ENCODE data around the gene IRF6. TPM values are rescaled to one million over a fixed set of nuclear protein-coding genes. Genes with fewer than 3 reads are reported as not detected.

IRF6 gene
- total and polyA plus RNA-seq, 7 experiments from 2014 or later, result 0.30 to 2.3 (median 0.99) TPM; not detected in 1

DNA sequence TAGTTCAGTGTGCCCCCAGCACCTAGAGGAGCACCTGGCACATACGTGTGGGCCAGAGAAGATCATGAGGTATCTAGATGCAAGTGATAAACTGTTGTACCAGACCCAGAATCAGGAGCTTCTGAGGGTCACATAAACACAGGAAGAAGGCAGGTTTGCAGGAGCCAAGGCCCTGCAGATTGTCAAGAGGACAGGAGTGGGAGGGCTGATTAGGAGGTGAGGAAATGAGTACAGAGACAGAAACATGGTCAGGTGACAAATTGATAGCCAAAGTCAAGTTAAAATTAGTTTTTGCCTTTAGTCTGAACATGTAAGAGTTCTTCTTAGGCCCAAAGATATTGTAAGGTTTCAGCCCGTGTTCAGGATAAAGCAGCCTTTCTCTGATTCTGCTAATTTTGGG is 64.1 kb downstream of the IRF6 start:
- Mint-ChIP-seq H3K9me3 (peaks cover 0 to 2% (median 0%) of the 10 kb centered on the region in 11 donors), H3K4me1 (peaks cover 8 to 40% (median 10%) of the 10 kb centered on the region in 7 donors), H3K36me3 (no peaks in the 10 kb centered on the region), H3K27ac (peak overlapping the region in 3 of 9 donors; percentile 28 to 43 (median 30)), H3K4me3 (no peak overlapping the region), H3K27me3 (no peaks in the 10 kb centered on the region)
- no peak for DNase-seq
- no peak overlapping the region for H3K4me3 ChIP-seq (ENCODE audit: low read length)
- H3K9me3 ChIP-seq (ENCODE audit: control insufficient read depth in 2 of 3, low read length in 3 of 3), result no peaks in the 10 kb centered on the region
- CTCF ChIA-PET, result no interaction called here
- no peaks in the 10 kb centered on the region for H3K27me3 ChIP-seq (ENCODE audit: control insufficient read depth in 2 of 2, insufficient read depth in 2 of 2, low read length in 2 of 2)
- POLR2A ChIA-PET, result interaction anchor here (37.2 kb wide), 1 partner anchor 35 kb away, joined by 1558 read pairs; the partner anchor contains the start of gene C1orf74
- H3K4me1 ChIP-seq (ENCODE audit: control insufficient read depth in 2 of 2, insufficient read depth in 2 of 2, low read length in 2 of 2), result no peaks in the 10 kb centered on the region
- intact Hi-C loops (cut with micrococcal nuclease), result no loop called here
- ATAC-seq, result no peak
- no peak overlapping the region for H3K27ac ChIP-seq (ENCODE audit: low read depth, low read length)
- no peaks in the 10 kb centered on the region for H3K36me3 ChIP-seq (ENCODE audit: control insufficient read depth in 2 of 3, insufficient read depth in 3 of 3, low read length in 3 of 3)

DNA sequence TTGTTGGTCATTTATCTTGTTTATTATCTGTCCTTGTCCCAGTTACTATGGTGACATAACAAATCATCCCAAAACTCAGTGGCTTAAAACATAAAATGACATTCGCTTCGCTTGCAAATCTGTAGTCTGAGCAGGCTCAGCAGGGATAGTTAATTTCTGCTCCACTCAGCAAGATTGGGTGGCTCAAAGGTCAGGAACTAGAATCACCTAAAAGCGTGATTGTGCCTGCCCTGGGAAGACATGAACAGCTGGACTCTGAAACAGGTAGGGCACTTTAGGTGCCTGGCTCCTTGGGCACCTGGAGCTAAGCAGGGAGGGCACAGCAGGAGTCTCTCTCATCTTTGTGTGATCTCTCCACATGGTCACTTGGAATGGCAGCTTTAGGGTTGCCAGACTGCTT is 64.7 kb downstream of the IRF6 start:
- intact Hi-C loops (cut with micrococcal nuclease), result no loop called here
- Histone ChIP-seq H3K4me1 (ENCODE audit: control insufficient read depth in 2 of 2, insufficient read depth in 2 of 2, low read length in 2 of 2) (no peaks in the 10 kb centered on the region), H3K9me3 (ENCODE audit: control insufficient read depth in 2 of 3, low read length in 3 of 3) (no peaks in the 10 kb centered on the region), H3K36me3 (ENCODE audit: control insufficient read depth in 2 of 3, insufficient read depth in 3 of 3, low read length in 3 of 3) (no peaks in the 10 kb centered on the region), H3K27me3 (ENCODE audit: control insufficient read depth in 2 of 2, insufficient read depth in 2 of 2, low read length in 2 of 2) (no peaks in the 10 kb centered on the region), H3K4me3 (ENCODE audit: low read length) (no peak overlapping the region), H3K27ac (ENCODE audit: low read depth, low read length) (no peak overlapping the region)
- H3K27me3 Mint-ChIP-seq, result no peaks in the 10 kb centered on the region
- no peaks in the 10 kb centered on the region for H3K36me3 Mint-ChIP-seq
- H3K4me1 Mint-ChIP-seq, result peaks cover 8 to 40% (median 10%) of the 10 kb centered on the region in 7 donors
- no peak for DNase-seq
- no peak overlapping the region for H3K4me3 Mint-ChIP-seq
- ATAC-seq, result no peak
- ChIA-PET POLR2A (interaction anchor here (37.2 kb wide), 1 partner anchor 36 kb away, joined by 1558 read pairs; the partner anchor contains the start of gene C1orf74), CTCF (no interaction called here)
- peaks cover 0 to 2% (median 0%) of the 10 kb centered on the region in 11 donors for H3K9me3 Mint-ChIP-seq
- peak overlapping the region in 2 of 9 donors; percentile 26 to 28 for H3K27ac Mint-ChIP-seq

- intact Hi-C loops (cut with micrococcal nuclease), result no loop called here
- POLR2A ChIA-PET, result no interaction called here
- H3K27ac Mint-ChIP-seq, result no peak overlapping the region
Observed at GRCh38 chr1:209738270-209738669, 67.7 kb downstream of the IRF6 start.

DNA sequence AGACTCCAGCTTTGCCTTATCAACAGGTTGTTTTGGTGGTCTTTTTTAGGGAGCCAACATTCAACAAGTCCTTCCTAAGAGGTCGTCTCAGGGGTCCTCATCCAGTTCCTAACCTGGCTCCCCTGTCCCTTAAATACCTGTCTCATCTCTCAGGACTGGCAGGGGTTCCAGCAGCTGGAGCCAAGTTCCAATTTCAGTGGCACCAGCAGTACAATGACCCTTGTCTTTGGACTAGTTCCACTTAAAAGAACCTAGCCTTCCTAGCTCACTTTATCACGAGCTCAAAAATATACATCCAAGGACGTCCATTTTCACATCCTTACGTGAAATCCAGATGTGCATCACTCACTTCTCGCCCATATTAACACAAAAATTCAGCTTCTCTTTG is 68.8 kb downstream of the IRF6 start:
- no peak overlapping the region for H3K27ac ChIP-seq (ENCODE audit: low read depth, low read length)

More at GRCh38 chr1:209738270-209738669, 67.7 kb downstream of the IRF6 start:
- Mint-ChIP-seq H3K9me3 (peaks cover 0 to 2% (median 0%) of the 10 kb centered on the region in 11 donors), H3K36me3 (peaks cover 0 to 4% (median 0%) of the 10 kb centered on the region in 5 donors), H3K4me1 (peaks cover 8 to 46% (median 9%) of the 10 kb centered on the region in 7 donors), H3K27me3 (no peaks in the 10 kb centered on the region), H3K4me3 (no peak overlapping the region)
- no peaks in the 10 kb centered on the region for H3K9me3 ChIP-seq (ENCODE audit: control insufficient read depth in 2 of 3, low read length in 3 of 3)
- no peak overlapping the region for H3K4me3 ChIP-seq (ENCODE audit: low read length)
- no peak for ATAC-seq
- no peak overlapping the region for H3K27ac ChIP-seq (ENCODE audit: low read depth, low read length)
- H3K4me1 ChIP-seq (ENCODE audit: control insufficient read depth in 2 of 2, insufficient read depth in 2 of 2, low read length in 2 of 2), result no peaks in the 10 kb centered on the region
- H3K27me3 ChIP-seq (ENCODE audit: control insufficient read depth in 2 of 2, insufficient read depth in 2 of 2, low read length in 2 of 2), result no peaks in the 10 kb centered on the region
- DNase-seq, result no peak
- CTCF ChIA-PET, result interaction anchor here (0.7 kb wide), 1 partner anchor 169 kb away, joined by 3 read pairs; no protein-coding TSS in a partner anchor
- H3K36me3 ChIP-seq (ENCODE audit: control insufficient read depth in 2 of 3, insufficient read depth in 3 of 3, low read length in 3 of 3), result no peaks in the 10 kb centered on the region

DNA sequence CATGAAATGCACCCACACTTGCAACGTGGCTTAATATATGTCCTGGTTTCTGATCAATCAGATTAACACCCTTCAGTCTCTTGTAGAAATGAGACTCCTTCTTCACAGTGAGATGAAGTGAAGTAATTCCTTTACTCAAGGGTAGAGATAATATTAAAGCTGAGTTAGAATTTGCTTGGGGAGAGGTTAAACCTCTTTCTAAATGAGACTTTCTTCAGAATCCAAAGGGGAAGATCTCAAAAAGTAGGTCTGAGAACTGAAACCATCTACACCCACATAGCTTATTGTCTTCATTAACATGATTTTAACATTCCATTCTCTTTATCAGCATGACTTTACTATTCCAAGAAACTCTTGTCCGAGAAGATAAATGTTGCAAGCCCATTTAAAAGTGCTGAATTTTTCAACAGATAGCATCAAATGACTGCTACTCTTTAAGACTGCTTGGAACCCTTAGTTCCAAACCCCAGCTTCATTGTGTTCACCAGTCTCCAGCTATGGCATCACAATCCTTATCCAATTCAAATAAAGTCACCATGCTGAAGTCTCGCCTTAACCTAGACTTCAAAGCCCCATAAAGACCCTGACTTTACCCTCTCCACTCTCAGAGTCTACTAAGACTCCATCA is 69.3 kb downstream of the IRF6 start:
- Mint-ChIP-seq H3K9me3 (peaks cover 0 to 4% (median 0%) of the 10 kb centered on the region in 11 donors), H3K36me3 (peaks cover 0 to 6% (median 0%) of the 10 kb centered on the region in 5 donors), H3K4me1 (peaks cover 1 to 32% (median 3%) of the 10 kb centered on the region in 7 donors), H3K4me3 (no peak overlapping the region), H3K27me3 (no peaks in the 10 kb centered on the region), H3K27ac (peak overlapping the region in 1 of 9 donors; percentile 3)
- no peak for DNase-seq
- Histone ChIP-seq H3K4me1 (ENCODE audit: control insufficient read depth in 2 of 2, insufficient read depth in 2 of 2, low read length in 2 of 2) (no peaks in the 10 kb centered on the region), H3K4me3 (ENCODE audit: low read length) (no peak overlapping the region), H3K27ac (ENCODE audit: low read depth, low read length) (no peak overlapping the region), H3K27me3 (ENCODE audit: control insufficient read depth in 2 of 2, insufficient read depth in 2 of 2, low read length in 2 of 2) (no peaks in the 10 kb centered on the region), H3K36me3 (ENCODE audit: control insufficient read depth in 2 of 3, insufficient read depth in 3 of 3, low read length in 3 of 3) (no peaks in the 10 kb centered on the region), H3K9me3 (ENCODE audit: control insufficient read depth in 2 of 3, low read length in 3 of 3) (no peaks in the 10 kb centered on the region)
- intact Hi-C loops (cut with micrococcal nuclease), result no loop called here
- ChIA-PET CTCF (interaction anchor here (0.6 to 1.4 kb wide), 4 partner anchors 12 to 160 kb away, joined by 3 to 5 read pairs (median 4); no protein-coding TSS in a partner anchor), POLR2A (interaction anchor here (1.1 kb wide), 1 partner anchor 32 kb away, joined by 4 read pairs; no protein-coding TSS in a partner anchor)
- no peak for ATAC-seq

More for the DNA sequence above, 68.8 kb downstream of the IRF6 start:
- ChIA-PET POLR2A (no interaction called here), CTCF (interaction anchor here (1.1 to 1.4 kb wide), 3 partner anchors 12 to 160 kb away, joined by 3 to 5 read pairs (median 4); no protein-coding TSS in a partner anchor)
- no peaks in the 10 kb centered on the region for H3K27me3 ChIP-seq (ENCODE audit: control insufficient read depth in 2 of 2, insufficient read depth in 2 of 2, low read length in 2 of 2)
- Mint-ChIP-seq H3K27me3 (no peaks in the 10 kb centered on the region), H3K9me3 (peaks cover 0 to 4% (median 0%) of the 10 kb centered on the region in 11 donors), H3K27ac (no peak overlapping the region), H3K4me3 (no peak overlapping the region), H3K36me3 (peaks cover 0 to 6% (median 0%) of the 10 kb centered on the region in 5 donors), H3K4me1 (peaks cover 6 to 36% (median 8%) of the 10 kb centered on the region in 7 donors)
- no peaks in the 10 kb centered on the region for H3K4me1 ChIP-seq (ENCODE audit: control insufficient read depth in 2 of 2, insufficient read depth in 2 of 2, low read length in 2 of 2)
- H3K4me3 ChIP-seq (ENCODE audit: low read length), result no peak overlapping the region
- intact Hi-C loops (cut with micrococcal nuclease), result no loop called here
- H3K36me3 ChIP-seq (ENCODE audit: control insufficient read depth in 2 of 3, insufficient read depth in 3 of 3, low read length in 3 of 3), result no peaks in the 10 kb centered on the region
- no peak for ATAC-seq
- H3K9me3 ChIP-seq (ENCODE audit: control insufficient read depth in 2 of 3, low read length in 3 of 3), result no peaks in the 10 kb centered on the region
- no peak for DNase-seq

Other genes with a start within 250 kb of the IRF6 start
- not detected for gene CAMK1G, start 222.4 kb downstream of the IRF6 start, total RNA-seq
- gene CAMK1G, start 222.4 kb downstream of the IRF6 start, polyA plus RNA-seq, result not detected
- gene LAMB3, start 153.7 kb downstream of the IRF6 start, total RNA-seq, result 1 to 10 TPM in 3 of 5 experiments, under 1 TPM in 2; 0.43 to 5.7 (median 1.5) TPM
- gene LAMB3, start 153.7 kb downstream of the IRF6 start, polyA plus RNA-seq, result under 1 TPM; 0.11 to 0.26 TPM
- gene G0S2, start 130.7 kb downstream of the IRF6 start, total RNA-seq, result 100 to 1,000 TPM in 1 of 5 experiments, 10 to 100 TPM in 2, not detected in 2; 17.2 to 128 (median 81.1) TPM
- under 1 TPM in 1 of 2 donors, not detected in 1; 0.39 TPM for gene G0S2, start 130.7 kb downstream of the IRF6 start, polyA plus RNA-seq
- 1 to 10 TPM in 1 of 5 experiments, under 1 TPM in 1, not detected in 3; 0.47 to 3.6 TPM for gene HSD11B1, start 101.3 kb downstream of the IRF6 start, total RNA-seq
- under 1 TPM; 0.18 to 0.54 TPM for gene HSD11B1, start 101.3 kb downstream of the IRF6 start, polyA plus RNA-seq
- gene TRAF3IP3, start 50.1 kb downstream of the IRF6 start, total RNA-seq, result 100 to 1,000 TPM; 303 to 746 (median 450) TPM
- 100 to 1,000 TPM; 446 to 613 TPM for gene TRAF3IP3, start 50.1 kb downstream of the IRF6 start, polyA plus RNA-seq
- 1 to 10 TPM in 3 of 5 experiments, under 1 TPM in 2; 0.51 to 1.5 (median 1.3) TPM for gene C1orf74, start 21.6 kb downstream of the IRF6 start, total RNA-seq
- gene C1orf74, start 21.6 kb downstream of the IRF6 start, polyA plus RNA-seq, result under 1 TPM; 0.31 to 0.45 TPM
- gene UTP25, start 21.8 kb upstream of the IRF6 start, total RNA-seq, result 10 to 100 TPM in 3 of 5 experiments, 1 to 10 TPM in 2; 6.0 to 16.3 (median 12.7) TPM
- 1 to 10 TPM; 3.2 to 8.0 TPM for gene UTP25, start 21.8 kb upstream of the IRF6 start, polyA plus RNA-seq
- gene SYT14, start 132.1 kb upstream of the IRF6 start, total RNA-seq, result not detected
- gene SYT14, start 132.1 kb upstream of the IRF6 start, polyA plus RNA-seq, result not detected